ES-I3 (cell line): Measurements from ENCODE around the gene SLC35B3.

Experiments
- H3K36me3 ChIP-seq: 2 replicates; pipeline ENCODE4 v1.6.1; 2013; ENCODE audit warnings: mild to moderate bottlenecking, low read length, control low read depth, moderate library complexity; ENCODE audit not compliant: insufficient read depth
- H3K4me1 ChIP-seq: 2 replicates; pipeline ENCODE4 v1.6.1; 2013; ENCODE audit warnings: mild to moderate bottlenecking, control low read depth, low read length; ENCODE audit not compliant: insufficient read depth
- H3K9ac ChIP-seq: 2 replicates; pipeline ENCODE4 v1.6.1; 2013; ENCODE audit warnings: low read depth, mild to moderate bottlenecking, low read length, moderate library complexity
- H3K9me3 ChIP-seq: 2 replicates; pipeline ENCODE4 v1.6.1; 2013; ENCODE audit warnings: mild to moderate bottlenecking, low read length, moderate library complexity; ENCODE audit not compliant: control insufficient read depth, insufficient read depth

Gene SLC35B3

GRCh38 chr6:8389036-8389818, 46.1 kb downstream of the SLC35B3 start:
- no peaks in the 10 kb centered on the region for H3K9me3 ChIP-seq
- no peak overlapping the region for H3K9ac ChIP-seq
- no peaks in the 10 kb centered on the region for H3K36me3 ChIP-seq
- H3K4me1 ChIP-seq: no peaks in the 10 kb centered on the region

GRCh38 chr6:8387942-8388437, 47.4 kb downstream of the SLC35B3 start:
- Histone ChIP-seq H3K36me3 (no peaks in the 10 kb centered on the region), H3K9ac (no peak overlapping the region), H3K9me3 (no peaks in the 10 kb centered on the region), H3K4me1 (peaks cover 11% of the 10 kb centered on the region; the same call in 1 of the 2 replicates)

- H3K36me3 ChIP-seq: no peaks in the 10 kb centered on the region
- H3K9ac ChIP-seq: no peak overlapping the region
- no peaks in the 10 kb centered on the region for H3K9me3 ChIP-seq
- H3K4me1 ChIP-seq: peaks cover 17% of the 10 kb centered on the region; the same call in 1 of the 2 replicates
These were observed 51.8 kb downstream of the SLC35B3 start for GRCh38 chr6:8383584-8383983.

- H3K9ac ChIP-seq: no peak overlapping the region
- H3K36me3 ChIP-seq: no peaks in the 10 kb centered on the region
- H3K4me1 ChIP-seq: peaks cover 17% of the 10 kb centered on the region; the same call in 1 of the 2 replicates
- no peaks in the 10 kb centered on the region for H3K9me3 ChIP-seq
These were observed 52.9 kb downstream of the SLC35B3 start for GRCh38 chr6:8382434-8382833.

- Histone ChIP-seq H3K36me3 (no peaks in the 10 kb centered on the region), H3K9ac (no peak overlapping the region), H3K4me1 (no peaks in the 10 kb centered on the region), H3K9me3 (no peaks in the 10 kb centered on the region)
These were observed 59.4 kb downstream of the SLC35B3 start for GRCh38 chr6:8375916-8376315.
